Cardiac muscle cell (in vitro differentiated cells and primary cell): ENCODE measurements around the gene NACAD. TPM values are rescaled to one million over a fixed set of nuclear protein-coding genes. Genes with fewer than 3 reads are reported as not detected.

ENCODE experiments used
- DNase-seq, 2 donors: peaks; one replicate each; pipeline versions ENCODE4 v3.0.0 to v3.0.0-alpha.2; 2010 to 2017; ENCODE audit warnings: low read depth in 1 of 2, low spot score in 1 of 2
- H3K27ac ChIP-seq: fragments of 200-600 bp; sonication (generic); 2 replicates; pipeline ENCODE4 v1.5.1; 2016
- H3K27me3 ChIP-seq: fragments of 200-600 bp; sonication (generic); 2 replicates; pipeline ENCODE4 v1.6.0; 2016; ENCODE audit warnings: control low read depth
- H3K36me3 ChIP-seq: fragments of 200-600 bp; sonication (generic); 2 replicates; pipeline ENCODE4 v1.5.1; 2016; ENCODE audit warnings: control low read depth
- H3K4me1 ChIP-seq: fragments of 200-600 bp; sonication (generic); 2 replicates; pipeline ENCODE4 v1.8.1; 2017; ENCODE audit warnings: low read depth, mild to moderate bottlenecking, mixed run types
- H3K4me3 ChIP-seq: fragments of 200-600 bp; sonication (generic); 2 replicates; pipeline ENCODE4 v1.5.1; 2016; ENCODE audit warnings: mild to moderate bottlenecking
- H3K9me3 ChIP-seq: fragments of 200-600 bp; sonication (generic); 2 replicates; pipeline ENCODE4 v1.5.1; 2017; ENCODE audit warnings: low read depth, mild to moderate bottlenecking, control low read depth
- polyA plus RNA-seq: library from polyadenylated mRNA; unstranded; fragments of >200 nt; fragmentation: Nextera tagmentation; extraction: Ambion mirVana; gene quantifications from 2 replicates; pipeline ENCODE4 v1.2.1, GENCODE V29; 2016
- total RNA-seq: library from RNA; depleted of rRNA; stranded (reverse); fragments of >200 nt; gene quantifications from 2 replicates; pipeline ENCODE4 v1.2.3, GENCODE V29; 2016
- TF ChIP-seq, protein P1 (sequence below): IDR thresholded peaks from 2 replicates; pipeline ENCODE4 v1.5.1; 2012; ENCODE audit warnings: low read depth, mild to moderate bottlenecking, low read length

NACAD gene
- total and polyA plus RNA-seq, 2 experiments from 2014 or later, result 1.3 to 2.1 TPM

DNA sequence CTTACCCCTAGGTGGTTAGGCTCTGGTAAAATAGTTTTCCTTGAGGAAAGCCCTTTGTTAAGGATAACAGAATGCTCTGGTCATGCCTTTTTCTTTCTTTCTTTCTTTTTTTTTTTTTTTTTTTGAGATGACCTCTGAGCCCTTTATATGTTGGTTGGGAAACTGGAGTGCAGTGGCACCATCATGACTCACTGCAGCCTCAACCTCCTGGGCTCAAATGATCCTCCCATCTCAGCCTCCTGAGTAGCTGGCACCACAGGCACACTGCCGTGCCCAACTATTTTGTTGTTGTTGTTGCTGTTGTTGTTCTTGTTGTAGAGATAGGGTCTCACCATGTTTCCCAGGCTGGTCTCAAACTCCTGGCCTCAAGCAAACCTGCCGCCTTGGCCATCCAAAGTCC, 27.4 kb downstream of the NACAD start:
- no peak overlapping the region for H3K27ac ChIP-seq
- no peaks in the 10 kb centered on the region for H3K27me3 ChIP-seq
- peaks cover 7% of the 10 kb centered on the region for H3K36me3 ChIP-seq
- no peaks in the 10 kb centered on the region for H3K4me1 ChIP-seq
- no peak overlapping the region for H3K4me3 ChIP-seq
- H3K9me3 ChIP-seq, result no peaks in the 10 kb centered on the region
- TF ChIP-seq, protein P1, sequence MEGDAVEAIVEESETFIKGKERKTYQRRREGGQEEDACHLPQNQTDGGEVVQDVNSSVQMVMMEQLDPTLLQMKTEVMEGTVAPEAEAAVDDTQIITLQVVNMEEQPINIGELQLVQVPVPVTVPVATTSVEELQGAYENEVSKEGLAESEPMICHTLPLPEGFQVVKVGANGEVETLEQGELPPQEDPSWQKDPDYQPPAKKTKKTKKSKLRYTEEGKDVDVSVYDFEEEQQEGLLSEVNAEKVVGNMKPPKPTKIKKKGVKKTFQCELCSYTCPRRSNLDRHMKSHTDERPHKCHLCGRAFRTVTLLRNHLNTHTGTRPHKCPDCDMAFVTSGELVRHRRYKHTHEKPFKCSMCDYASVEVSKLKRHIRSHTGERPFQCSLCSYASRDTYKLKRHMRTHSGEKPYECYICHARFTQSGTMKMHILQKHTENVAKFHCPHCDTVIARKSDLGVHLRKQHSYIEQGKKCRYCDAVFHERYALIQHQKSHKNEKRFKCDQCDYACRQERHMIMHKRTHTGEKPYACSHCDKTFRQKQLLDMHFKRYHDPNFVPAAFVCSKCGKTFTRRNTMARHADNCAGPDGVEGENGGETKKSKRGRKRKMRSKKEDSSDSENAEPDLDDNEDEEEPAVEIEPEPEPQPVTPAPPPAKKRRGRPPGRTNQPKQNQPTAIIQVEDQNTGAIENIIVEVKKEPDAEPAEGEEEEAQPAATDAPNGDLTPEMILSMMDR, result no peak
- DNase-seq, result no peak

DNA sequence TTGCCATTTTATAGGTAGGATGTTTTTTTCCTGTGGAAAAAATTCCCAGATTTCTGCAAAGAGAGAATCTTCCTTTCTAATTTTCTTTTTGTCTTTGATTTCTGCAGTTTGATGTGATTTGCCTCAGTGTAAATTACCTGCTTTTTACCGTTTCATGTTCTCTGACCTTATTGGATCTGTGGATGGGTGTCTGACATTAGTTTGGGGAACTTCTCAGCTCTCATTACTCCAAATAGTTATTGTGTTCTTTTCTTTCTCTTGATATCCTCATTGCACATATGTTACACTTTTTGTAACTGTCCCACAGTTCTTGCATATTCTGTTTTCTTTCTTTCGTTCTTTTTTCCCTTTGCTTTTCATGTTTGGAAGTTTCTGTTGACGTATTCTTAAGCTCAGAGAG, 28.5 kb downstream of the NACAD start:
- H3K27me3 ChIP-seq, result no peaks in the 10 kb centered on the region
- no peaks in the 10 kb centered on the region for H3K9me3 ChIP-seq
- TF ChIP-seq, protein P1, result no peak
- no peaks in the 10 kb centered on the region for H3K4me1 ChIP-seq
- H3K27ac ChIP-seq, result no peak overlapping the region
- DNase-seq, result no peak
- no peak overlapping the region for H3K4me3 ChIP-seq
- peaks cover 7% of the 10 kb centered on the region for H3K36me3 ChIP-seq

DNA sequence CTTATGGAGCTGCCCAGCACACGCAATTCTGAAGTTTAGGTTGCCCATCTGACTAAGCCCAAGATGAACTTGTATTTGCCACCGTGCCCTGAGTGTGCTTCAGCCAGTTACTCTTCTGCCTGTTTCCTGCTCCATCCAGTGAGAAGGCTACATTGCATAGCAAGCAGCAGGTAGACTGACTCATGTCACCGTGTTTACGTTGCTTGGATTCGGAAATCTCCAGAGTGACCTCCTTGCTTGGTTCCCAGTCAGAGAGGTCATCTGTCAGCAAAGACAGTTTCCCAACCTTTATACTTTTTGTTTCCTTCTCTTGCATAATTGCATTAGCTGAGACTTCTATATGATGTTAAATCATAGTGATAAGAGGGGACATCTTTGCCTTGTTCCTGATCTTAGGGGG, 30.9 kb downstream of the NACAD start:
- Histone ChIP-seq H3K4me1 (no peaks in the 10 kb centered on the region), H3K27me3 (no peaks in the 10 kb centered on the region), H3K27ac (no peak overlapping the region), H3K9me3 (no peaks in the 10 kb centered on the region), H3K36me3 (no peaks in the 10 kb centered on the region), H3K4me3 (no peak overlapping the region)
- TF ChIP-seq, protein P1, result no peak
- DNase-seq, result no peak

DNA sequence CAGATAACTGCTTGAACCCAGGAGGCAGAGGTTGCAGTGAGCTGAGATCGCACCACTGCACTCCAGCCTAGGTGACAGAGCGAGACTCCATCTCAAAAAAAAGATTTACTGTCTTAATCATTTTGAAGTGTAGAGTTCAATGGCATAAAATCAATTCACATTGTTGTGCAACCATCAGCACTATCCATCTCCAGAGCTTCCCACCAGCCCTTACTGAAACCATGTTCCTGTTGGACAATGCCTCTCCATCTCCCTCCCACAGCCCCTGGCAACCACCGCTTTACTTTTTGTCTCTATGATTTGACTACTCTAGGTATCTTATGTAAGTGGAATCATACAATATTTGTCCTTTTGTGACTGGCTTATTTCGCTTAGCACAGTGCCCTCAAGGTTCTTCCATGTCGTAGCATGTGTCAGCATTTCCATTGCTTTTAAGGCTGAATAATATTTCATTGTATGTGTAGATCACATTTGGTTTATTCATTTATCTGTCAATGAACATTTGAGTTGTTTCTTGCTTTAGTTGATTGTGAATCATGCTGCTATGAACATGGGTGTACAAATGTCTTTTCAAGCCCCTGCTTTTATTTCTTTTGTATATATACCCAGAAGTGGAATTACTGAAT, 33.1 kb downstream of the NACAD start:
- TF ChIP-seq, protein P1, result no peak
- DNase-seq, result no peak
- no peaks in the 10 kb centered on the region for H3K36me3 ChIP-seq
- no peaks in the 10 kb centered on the region for H3K4me1 ChIP-seq
- H3K4me3 ChIP-seq, result no peak overlapping the region
- no peaks in the 10 kb centered on the region for H3K9me3 ChIP-seq
- no peak overlapping the region for H3K27ac ChIP-seq
- no peaks in the 10 kb centered on the region for H3K27me3 ChIP-seq

DNA sequence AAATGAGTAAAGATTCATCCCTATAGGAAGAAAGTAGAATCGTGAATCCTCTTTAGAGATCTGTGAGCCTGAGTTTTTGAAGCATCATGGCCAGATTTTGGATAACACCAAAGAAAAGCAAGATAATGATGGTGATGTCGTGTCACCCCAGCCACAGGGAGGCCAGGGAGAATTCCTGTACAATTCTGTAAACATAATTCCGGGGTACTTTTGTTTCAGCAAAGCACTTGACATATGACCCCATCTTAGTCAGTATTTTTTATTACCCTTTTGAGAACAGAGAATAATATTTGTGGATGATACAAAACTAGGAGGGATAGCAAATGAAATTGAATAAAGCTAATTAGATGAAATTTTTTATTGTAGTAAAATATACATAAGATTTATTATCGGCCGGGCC, 33.8 kb downstream of the NACAD start:
- Histone ChIP-seq H3K27me3 (no peaks in the 10 kb centered on the region), H3K4me1 (no peaks in the 10 kb centered on the region), H3K36me3 (no peaks in the 10 kb centered on the region), H3K9me3 (no peaks in the 10 kb centered on the region), H3K4me3 (no peak overlapping the region), H3K27ac (no peak overlapping the region)
- TF ChIP-seq, protein P1, result no peak
- no peak for DNase-seq
